OCI-LY7 (cell line): ENCODE measurements around the gene ITGA5. TPM values are rescaled to one million over a fixed set of nuclear protein-coding genes. Genes with fewer than 3 reads are reported as not detected.

ENCODE experiments used
- BruUV-seq: library from RNA; stranded (reverse); fragments of 400-500 nt; replicated peaks from 2 replicates; lab custom pipeline; 2021; lab: Mats Ljungman, UMichigan
- CTCF ChIA-PET: fragments of 300-600 bp; sonication (Branson Sonifier 250); formaldehyde crosslinking; loops from one replicate; lab custom pipeline; 2022; ENCODE audit warnings: antibody characterized with exemption; ENCODE audit not compliant: unreplicated experiment; lab: Charles Lee
- POLR2A ChIA-PET: fragments of 300-600 bp; sonication (Branson Sonifier 250); formaldehyde crosslinking; loops from one replicate; lab custom pipeline; 2022; ENCODE audit warnings: antibody characterized with exemption; lab: Charles Lee
- DNase-seq: peaks from one replicate; pipeline ENCODE4 v3.0.0-alpha.2; 2015; ENCODE audit warnings: low spot score
- H2AFZ ChIP-seq: fragments of 200-600 bp; sonication (generic), shearing (Covaris generic); 2 replicates; pipeline ENCODE4 v1.6.1; 2014; ENCODE audit warnings: mild to moderate bottlenecking, antibody characterized with exemption, low read length, moderate library complexity
- H3K27ac ChIP-seq: fragments of 200-600 bp; sonication (generic); 2 replicates; pipeline ENCODE4 v1.5.1; 2014; ENCODE audit warnings: mixed run types, low read depth, mild to moderate bottlenecking, moderate library complexity, low read length, inconsistent platforms; ENCODE audit not compliant: poor library complexity, severe bottlenecking
- H3K36me3 ChIP-seq: fragments of 200-600 bp; sonication (generic); 2 replicates; pipeline ENCODE4 v1.6.1; 2014; ENCODE audit warnings: mild to moderate bottlenecking, antibody characterized with exemption, low read length, moderate library complexity, mixed read lengths; ENCODE audit not compliant: insufficient read depth
- H3K4me1 ChIP-seq: fragments of 200-600 bp; sonication (generic); 2 replicates; pipeline ENCODE4 v1.5.1; 2014; ENCODE audit warnings: mild to moderate bottlenecking, low read length; ENCODE audit not compliant: insufficient read depth, poor library complexity, severe bottlenecking
- H3K4me2 ChIP-seq: fragments of 200-600 bp; sonication (generic); 2 replicates; pipeline ENCODE4 v1.6.1; 2014; ENCODE audit warnings: mild to moderate bottlenecking, low read length
- H3K4me3 ChIP-seq: fragments of 200-600 bp; sonication (generic); 2 replicates; pipeline ENCODE4 v1.5.1; 2014; ENCODE audit warnings: mild to moderate bottlenecking, low read depth, low read length; ENCODE audit not compliant: poor library complexity, severe bottlenecking
- H3K79me2 ChIP-seq: fragments of 200-600 bp; sonication (generic); 2 replicates; pipeline ENCODE4 v1.6.1; 2016; ENCODE audit warnings: low read depth, mild to moderate bottlenecking, low read length, moderate library complexity, mixed read lengths; ENCODE audit not compliant: insufficient read depth
- H3K9me2 ChIP-seq: fragments of 200-600 bp; sonication (generic); 2 replicates; pipeline ENCODE4 v1.6.1; 2016; ENCODE audit warnings: mild to moderate bottlenecking, low read length, mixed read lengths; ENCODE audit not compliant: insufficient read depth
- H3K9me3 ChIP-seq: fragments of 200-600 bp; sonication (generic); 2 replicates; pipeline ENCODE4 v1.6.1; 2014; ENCODE audit warnings: mild to moderate bottlenecking, mixed run types, low read length, mixed read lengths
- H4K20me1 ChIP-seq: fragments of 200-600 bp; sonication (generic); 2 replicates; pipeline ENCODE4 v1.6.1; 2014; ENCODE audit warnings: mild to moderate bottlenecking, antibody characterized with exemption, low read length, moderate library complexity, mixed read lengths; ENCODE audit not compliant: insufficient read depth
- CTCF ChIP-seq: fragments of 200-600 bp; sonication (generic); conservative IDR thresholded peaks from 2 replicates; pipeline ENCODE4 v1.5.1; 2014; ENCODE audit warnings: mild to moderate bottlenecking, antibody characterized with exemption, low read length, moderate library complexity, mixed read lengths
- EZH2phosphoT487 ChIP-seq: fragments of 200-600 bp; sonication (generic); IDR thresholded peaks from 2 replicates; pipeline ENCODE4 v1.6.1; 2018; ENCODE audit warnings: low read depth, borderline replicate concordance, mild to moderate bottlenecking, mixed run types, antibody characterized with exemption, low read length, moderate library complexity, mixed read lengths
- intact Hi-C: fragments of 100-400 bp; cut with micrococcal nuclease; formaldehyde crosslinking; loops from one replicate; pipeline ENCODE4 v1.10.0; 2022; ENCODE audit not compliant: unreplicated experiment
- total RNA-seq, 2 experiments: library from RNA; depleted of rRNA in 1 of 2; stranded (reverse); fragments of >200 nt in 1 of 2; shearing (Covaris generic) in 1 of 2; gene quantifications; 2 replicates each; pipeline ENCODE4 v1.2.3, GENCODE V29; 2014 to 2022

ITGA5 gene
- total RNA-seq, 2 experiments from 2014 or later, result 0.06 to 0.34 TPM

- CTCF ChIA-PET, result interaction anchor here (0.6 to 3.1 kb wide), 3 partner anchors 40 to 244 kb away, joined by 3 to 28 read pairs (median 4); no protein-coding TSS in a partner anchor
- H4K20me1 ChIP-seq, result no peaks in the 10 kb centered on the region
- H3K4me1 ChIP-seq, result no peaks in the 10 kb centered on the region
- no peak overlapping the region for H2AFZ ChIP-seq
- H3K9me3 ChIP-seq, result no peaks in the 10 kb centered on the region
- intact Hi-C loops, result loop anchor here (1.0 kb wide), 1 partner anchor 40 kb away; no protein-coding TSS in a partner anchor
- TF ChIP-seq CTCF, result peak; percentile 94
- no peak for TF ChIP-seq EZH2phosphoT487
- H3K4me3 ChIP-seq, result no peak overlapping the region
- no peak overlapping the region for H3K4me2 ChIP-seq
- no peaks in the 10 kb centered on the region for H3K9me2 ChIP-seq
- H3K27ac ChIP-seq, result no peak overlapping the region
- no peaks in the 10 kb centered on the region for H3K36me3 ChIP-seq
- POLR2A ChIA-PET, result interaction anchor here (0.5 to 1.5 kb wide), 2 partner anchors 19 to 58 kb away, joined by 3 to 4 read pairs; partner anchors contain the start of gene NCKAP1L
- peak; percentile 64 for DNase-seq
- no TSS peak for BruUV-seq
- no peaks in the 10 kb centered on the region for H3K79me2 ChIP-seq
These were observed 20.6 kb upstream of the ITGA5 start for GRCh38 chr12:54439521-54440255.

- intact Hi-C loops, result loop anchor here (1.0 kb wide), 1 partner anchor 40 kb away; no protein-coding TSS in a partner anchor
- POLR2A ChIA-PET, result interaction anchor here (1.1 to 2.4 kb wide), 3 partner anchors 14 to 39 kb away, joined by 3 to 6 read pairs (median 4); no protein-coding TSS in a partner anchor
These were observed 20.0 kb upstream of the ITGA5 start for GRCh38 chr12:54439096-54439495.

More at GRCh38 chr12:54439096-54439495, 20.0 kb upstream of the ITGA5 start:
- Histone ChIP-seq H3K27ac (no peak overlapping the region), H3K36me3 (no peaks in the 10 kb centered on the region), H4K20me1 (no peaks in the 10 kb centered on the region), H3K4me2 (no peak overlapping the region), H3K4me1 (no peaks in the 10 kb centered on the region), H3K4me3 (no peak overlapping the region), H2AFZ (no peak overlapping the region), H3K79me2 (no peaks in the 10 kb centered on the region), H3K9me2 (no peaks in the 10 kb centered on the region), H3K9me3 (no peaks in the 10 kb centered on the region)
- CTCF ChIA-PET, result interaction anchor here (1.7 to 3.1 kb wide), 2 partner anchors 39 to 43 kb away, joined by 4 to 28 read pairs; no protein-coding TSS in a partner anchor
- no peak for DNase-seq
- BruUV-seq, result no TSS peak
- TF ChIP-seq EZH2phosphoT487 (no peak), CTCF (no peak)
